ENCODE results near the gene RHOBTB1.
"Not testable (repeated sequence)": the region's sequence is repeated elsewhere in the genome, so short reads cannot be mapped to it uniquely, and the experiment has no call there.

The RHOBTB1 gene

DNA sequence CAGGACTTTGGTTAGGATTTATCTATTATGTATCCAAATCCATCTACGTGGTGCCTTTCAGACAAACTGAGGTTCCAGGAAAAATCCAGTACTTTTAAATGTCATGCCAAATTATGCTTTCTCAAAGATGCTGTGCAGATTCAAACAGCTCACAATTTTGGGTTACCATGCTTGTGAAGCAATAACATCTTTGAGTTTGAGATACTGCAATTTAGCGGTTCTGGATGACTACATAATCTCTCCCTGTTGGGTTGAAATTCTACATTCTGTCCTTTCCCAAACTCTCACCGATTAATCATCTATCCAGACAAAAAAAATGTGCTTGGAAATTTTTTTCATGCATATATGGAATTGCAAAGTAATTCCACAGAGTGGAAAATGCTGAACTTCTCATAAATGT lies 3.5 kb downstream of the RHOBTB1 start:
- DNase-seq, result no peak

DNA sequence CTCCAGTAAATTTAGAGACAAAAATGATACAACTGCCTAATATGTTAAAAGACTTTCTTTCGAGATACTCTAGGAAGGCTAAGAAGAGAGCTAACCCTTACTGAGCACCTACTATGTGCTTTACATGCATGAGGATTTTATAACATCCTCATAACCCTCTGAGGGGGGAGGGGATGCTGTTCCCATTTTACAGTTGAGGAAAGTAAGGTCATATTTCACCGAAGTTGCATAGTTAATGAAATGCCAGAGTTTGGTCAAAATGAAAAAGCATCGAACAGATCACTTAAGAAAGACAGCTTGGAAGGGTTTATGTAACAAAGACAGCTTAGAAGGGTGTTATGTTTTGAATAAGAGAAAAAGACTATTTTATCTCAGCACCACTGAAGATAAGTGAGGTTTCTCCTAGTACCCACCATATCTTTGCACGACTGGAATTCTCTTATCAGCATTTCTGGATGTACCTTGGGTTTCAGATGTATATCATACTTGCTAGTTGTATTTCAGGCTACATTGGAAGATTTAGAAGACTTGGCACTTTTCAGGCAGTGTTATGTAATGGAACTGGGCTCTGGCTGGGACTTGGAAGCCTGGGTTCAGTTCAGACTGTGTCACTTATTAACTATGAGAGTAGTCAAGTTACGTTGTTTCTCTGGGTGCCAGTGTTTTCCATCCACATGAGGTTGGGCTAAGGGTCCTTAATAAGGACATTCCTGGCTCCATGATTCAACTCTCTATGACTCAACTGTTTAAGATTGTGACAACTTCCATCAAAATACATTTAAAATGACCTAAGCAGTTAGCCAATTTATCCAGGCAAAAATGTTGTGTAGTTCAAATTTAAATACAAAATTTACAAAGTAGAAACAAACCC lies 6.0 kb downstream of the RHOBTB1 start:
- no peak for DNase-seq

DNA sequence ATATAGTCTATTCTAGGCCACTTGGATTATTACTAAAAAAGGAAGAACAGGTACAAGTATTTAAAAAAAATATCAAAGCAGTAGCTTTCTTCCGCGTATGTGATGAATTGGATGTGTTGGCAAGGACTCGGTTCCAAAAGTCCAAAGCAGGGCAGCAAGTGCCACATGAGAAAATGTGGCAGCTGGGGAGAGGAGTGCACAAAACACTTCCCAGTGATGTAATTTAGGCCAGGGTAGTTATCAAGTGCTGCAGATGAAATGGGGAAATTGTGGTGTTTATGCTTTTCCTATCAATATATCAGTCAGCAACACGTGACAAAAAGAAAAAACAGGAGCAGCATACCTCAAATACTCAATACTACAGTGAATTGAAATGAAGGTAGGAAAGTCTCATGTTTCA lies 7.0 kb downstream of the RHOBTB1 start:
- no peak for DNase-seq

DNA sequence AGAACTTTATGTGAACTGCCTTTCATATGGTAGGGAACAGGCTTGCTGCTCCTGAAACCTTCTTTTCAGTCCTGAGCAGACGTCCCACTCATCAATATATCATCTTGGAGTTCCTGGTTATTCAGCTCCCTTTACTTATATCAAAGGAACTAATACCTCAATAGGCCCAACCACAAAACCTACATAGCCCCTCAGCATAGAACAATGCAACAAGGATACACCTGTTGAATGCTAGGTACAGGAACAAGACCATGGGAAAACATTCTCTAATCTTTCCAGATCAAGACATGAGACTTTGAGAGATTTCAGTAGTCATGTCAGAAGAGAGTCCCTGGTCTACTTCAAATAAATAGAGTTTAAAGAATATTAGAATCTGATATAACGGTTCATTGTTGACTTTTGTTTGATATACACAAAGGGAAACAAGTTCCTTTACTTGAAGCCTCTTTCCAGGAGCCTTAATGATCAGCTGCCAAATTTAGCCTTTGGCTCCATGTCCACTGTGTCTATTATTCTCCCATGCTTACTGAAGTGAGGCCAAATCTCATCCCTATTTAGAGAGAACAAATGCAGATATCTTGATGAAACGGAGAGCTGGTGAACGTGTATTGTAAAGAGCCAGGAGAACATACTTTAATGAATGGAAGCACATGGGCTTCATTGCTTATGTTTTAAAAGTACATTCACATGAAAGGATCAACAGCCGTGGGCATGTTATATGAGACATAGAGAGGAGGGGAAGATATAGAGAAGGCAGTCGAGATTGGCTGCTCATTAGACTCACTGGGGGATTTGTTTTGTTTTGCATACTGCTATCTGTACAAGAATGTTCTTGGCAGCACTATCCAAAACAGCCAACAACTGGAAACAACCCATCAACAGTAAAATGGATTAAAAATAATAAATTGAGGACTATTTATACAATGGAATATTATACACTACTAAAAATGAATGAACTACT lies 9.5 kb downstream of the RHOBTB1 start:
- DNase-seq, result no peak

DNA sequence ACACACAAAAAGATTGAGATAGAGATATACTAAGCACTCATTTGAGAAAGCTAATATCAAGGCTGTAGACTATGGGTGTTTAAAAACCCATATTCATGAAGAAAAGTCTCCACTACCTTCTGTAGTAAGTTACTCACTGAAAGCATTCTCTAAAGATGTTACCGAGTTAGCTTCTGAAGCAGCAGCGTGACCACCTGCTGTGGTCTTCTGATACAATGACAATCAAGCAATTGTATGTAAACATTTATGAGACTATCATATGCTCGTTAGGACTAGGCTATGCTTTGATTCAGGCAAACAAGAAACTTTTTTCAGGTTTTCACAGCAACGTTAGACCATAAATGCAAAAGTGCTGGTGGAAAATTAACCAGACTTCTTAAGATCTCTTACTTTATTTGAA lies 11.2 kb downstream of the RHOBTB1 start:
- DNase-seq, result no peak

DNA sequence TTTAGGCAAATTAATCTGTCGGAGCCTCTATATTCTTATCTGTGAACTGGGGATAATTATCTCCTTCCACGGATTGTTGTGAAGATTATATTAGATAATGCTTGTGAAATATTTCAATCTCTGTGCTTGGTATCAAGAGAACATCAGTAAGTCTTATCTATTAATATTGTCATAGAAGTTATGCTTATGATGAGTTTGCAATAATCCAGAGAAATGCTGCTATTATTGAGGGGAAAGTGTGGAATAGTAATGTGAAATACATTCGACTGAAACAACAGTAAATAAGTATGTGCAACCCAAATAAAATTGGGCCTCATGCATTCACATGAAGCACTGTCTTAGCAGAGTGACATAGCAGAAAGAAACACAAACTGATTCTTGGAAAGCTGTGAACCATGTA lies 13.7 kb downstream of the RHOBTB1 start:
- no peak for DNase-seq

DNA sequence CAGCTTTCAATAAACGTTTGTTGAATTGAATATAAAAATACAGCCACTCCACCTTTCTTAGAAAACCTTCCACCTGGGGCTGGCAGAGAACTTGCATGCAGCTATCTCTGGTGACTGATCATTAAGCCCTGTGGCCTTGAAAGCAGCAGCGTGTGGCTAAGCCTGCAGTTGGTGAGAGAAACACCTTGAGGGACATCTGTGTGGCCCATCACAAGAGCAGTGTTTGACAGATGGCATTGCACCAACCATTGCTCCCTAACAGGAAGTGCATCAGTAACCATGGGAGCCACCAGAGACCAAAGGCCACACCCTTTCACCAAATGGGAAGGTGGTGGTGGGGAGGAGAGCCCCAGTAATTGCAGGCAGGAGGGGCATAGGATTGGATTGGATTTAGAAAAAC lies 22.4 kb downstream of the RHOBTB1 start:
- DNase-seq, result no peak

DNA sequence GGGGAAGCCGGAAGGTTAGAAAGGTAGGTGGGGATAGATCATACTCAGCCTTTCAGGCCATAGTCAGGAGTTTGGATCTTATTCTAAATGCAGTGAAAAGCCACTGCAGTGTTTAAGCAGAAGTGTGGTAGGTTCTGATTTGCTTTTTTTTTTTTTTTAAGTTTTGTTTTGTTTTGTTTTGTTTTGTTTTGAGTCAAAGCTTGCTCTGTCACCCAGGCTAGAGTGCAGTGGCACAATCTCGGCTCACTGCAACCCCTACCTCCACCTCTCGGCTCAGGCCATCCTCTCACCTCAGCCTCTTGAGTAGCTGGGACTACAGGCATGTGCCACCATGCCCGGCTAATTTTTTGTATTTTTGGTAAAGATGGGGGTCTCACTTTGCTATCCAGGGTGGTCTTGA lies 23.5 kb downstream of the RHOBTB1 start:
- no peak for DNase-seq

DNA sequence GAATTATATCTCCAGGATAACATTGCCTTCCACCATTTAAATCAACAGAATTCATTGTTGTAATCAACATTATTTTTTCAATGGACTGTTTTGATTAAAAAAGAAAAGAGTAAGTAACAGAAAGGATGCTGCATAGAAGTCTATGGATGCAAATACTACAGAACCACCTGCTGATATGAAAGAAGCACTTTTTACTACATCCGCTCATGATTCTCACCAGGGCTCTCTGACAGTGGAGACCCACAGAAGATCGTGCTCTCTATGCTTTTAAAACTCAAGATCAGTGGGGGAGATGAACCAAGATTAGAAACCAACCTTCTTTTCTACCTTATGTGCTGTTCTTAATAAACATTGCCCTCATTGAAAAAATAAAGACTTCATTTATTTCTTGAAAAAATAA lies 24.4 kb downstream of the RHOBTB1 start:
- DNase-seq, result no peak

DNA sequence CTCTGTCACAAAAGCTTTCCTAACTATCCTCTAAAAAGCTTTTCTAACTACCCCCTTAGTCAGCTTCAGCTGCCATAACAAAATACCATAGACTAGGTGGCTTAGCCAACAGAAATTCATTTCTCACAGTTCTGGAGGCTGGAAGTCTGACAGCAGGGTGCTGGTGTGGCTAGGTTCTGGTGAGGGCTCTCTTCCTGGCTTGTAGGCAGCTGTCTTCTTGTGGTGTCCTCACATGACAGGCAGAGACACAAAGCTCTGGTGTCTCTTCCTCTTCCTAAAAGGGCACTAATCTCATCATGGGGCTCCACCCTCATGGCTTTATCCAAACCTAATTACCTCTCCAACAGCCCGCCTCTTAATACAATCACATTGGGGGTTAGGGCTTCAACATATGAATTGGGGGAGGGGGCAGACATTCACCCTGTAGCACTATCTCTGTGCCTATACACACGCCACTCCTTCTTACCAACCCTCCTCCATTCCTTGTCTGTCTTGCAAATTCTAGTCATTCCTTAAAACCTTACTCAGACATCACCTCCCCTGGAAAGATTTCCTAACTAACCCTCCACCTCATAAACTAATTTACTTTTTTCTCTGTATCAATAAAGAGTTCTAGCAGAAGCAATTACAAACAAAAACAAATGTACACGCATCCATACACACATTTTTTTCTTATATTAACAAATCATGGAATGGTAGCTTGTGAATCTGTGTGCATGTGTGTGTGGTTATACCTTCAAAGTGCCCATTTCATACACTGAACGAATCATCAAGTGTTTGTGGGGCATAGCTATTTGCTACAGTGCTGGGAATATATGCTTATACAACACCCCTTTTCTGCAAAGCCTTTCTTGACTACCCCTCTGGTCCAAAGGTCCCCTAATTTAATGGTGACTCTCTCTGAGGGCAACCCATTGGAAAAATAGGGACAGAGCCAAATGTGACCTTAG lies 26.4 kb downstream of the RHOBTB1 start:
- no peak for DNase-seq

DNA sequence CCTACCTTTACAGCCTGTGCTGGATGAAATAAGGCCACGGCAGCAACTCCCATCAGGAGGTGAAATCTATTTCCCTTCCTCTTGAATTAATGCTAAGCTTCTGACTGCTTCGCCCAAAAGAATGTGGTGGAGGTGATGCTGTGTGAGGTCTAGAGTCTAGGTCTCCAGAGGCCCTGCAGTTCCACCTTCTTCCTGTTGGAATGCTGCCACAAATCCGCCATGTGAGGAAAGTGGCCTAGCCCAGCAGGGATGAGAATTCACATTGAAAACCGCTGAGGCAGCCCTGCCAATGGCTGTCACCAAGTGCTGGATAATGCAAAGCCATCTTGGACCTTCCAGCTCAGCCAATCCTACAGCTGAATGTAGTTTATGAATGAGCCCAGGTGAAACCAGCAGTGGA lies 28.0 kb downstream of the RHOBTB1 start:
- no peak for DNase-seq

DNA sequence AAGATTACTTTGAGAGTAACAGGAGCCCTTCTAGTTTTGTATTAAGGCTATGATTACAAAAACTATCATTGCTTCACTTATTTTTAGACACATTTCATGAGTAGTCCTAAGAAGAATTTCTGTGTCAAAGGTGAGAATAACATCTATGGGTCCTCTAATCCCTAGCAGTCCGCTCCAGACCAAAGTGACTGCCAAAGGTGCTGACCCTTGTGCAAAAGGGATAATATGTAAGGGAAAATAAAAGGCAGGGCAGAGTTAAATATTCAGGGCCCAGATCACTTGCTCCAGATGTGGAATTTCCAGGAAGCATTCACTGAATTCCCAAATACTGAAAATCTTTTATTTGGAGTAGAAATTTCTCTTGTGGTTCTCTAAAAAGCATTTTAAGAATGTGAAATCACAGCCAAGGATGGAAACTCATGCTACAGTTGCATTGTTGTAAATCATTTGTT lies 29.3 kb downstream of the RHOBTB1 start:
- peak in 1 of 2 experiments; percentile 2 for DNase-seq

DNA sequence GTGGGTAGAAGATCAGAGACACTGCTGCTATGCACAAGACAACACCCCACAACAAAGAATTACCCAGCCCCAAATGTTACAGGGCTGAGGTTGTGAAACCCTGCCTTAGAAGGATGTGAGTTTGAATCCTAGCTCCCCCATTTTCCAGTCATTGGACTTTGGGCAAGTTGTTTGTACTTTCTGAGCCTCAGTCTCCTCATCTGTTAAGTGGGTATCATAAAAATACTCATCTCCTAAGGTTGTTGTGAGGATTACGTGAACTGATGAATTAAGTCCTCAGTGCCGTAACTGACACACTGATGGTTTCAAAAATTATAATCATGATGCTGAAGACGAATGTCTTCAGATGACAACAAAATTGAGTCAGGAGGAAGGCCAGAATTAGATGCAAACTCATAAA lies 30.3 kb downstream of the RHOBTB1 start:
- no peak for DNase-seq

DNA sequence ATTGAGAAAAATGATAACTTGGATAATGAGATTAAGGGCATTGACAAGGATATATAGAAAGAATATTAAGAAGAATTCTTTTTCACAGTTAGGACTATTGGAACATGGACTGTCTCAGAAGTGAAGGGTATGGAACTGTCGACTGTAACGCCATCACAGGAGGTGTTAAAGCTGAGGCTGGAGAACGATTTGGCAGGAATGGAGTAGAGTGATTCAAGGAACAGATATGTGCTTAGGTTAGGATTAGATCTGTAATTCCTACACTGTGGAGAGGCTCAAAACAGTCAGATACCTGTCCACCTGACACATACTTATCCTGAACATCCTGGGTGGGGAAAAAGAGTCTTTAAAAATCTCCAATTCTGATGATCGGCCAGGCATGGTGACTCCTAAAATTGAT lies 30.9 kb downstream of the RHOBTB1 start:
- no peak for DNase-seq

DNA sequence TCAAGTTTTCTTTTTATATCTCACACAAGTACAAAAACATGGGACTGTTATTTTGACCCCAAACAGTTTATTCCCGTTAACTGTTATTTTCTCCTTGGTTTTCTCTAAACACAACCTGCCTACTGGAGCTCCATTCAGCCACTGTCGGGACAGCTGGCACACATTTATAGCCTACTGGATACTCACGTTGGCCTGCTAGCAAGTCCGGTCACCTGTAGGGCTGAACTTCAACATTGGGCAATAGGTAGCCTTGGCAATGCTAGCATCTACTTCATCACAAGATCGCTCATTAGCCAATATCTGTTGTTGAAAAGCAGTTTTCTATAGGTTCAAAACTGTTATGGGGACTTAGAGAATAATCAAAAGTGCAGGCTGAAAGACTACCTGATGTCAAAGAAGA lies 32.3 kb downstream of the RHOBTB1 start:
- DNase-seq, result no peak

DNA sequence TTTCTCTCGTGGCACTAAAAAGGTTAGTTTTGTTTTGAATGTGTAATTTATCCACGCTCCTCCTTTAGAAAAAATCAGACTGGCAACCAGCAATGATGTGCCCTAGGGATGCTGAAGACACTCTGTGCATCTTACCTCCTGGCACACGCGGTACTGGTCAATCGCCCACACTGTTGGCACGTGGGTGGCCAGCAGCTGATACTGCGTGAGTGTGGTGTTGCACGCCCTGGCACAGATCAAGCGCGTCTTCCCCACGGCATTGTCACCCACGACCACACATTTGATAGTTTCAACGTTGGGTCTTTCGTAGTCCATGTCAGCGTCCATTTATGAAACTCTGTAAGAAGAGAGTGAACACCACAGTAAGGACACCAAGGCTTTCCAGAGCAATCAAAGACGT lies 32.8 kb downstream of the RHOBTB1 start:
- no peak for DNase-seq

DNA sequence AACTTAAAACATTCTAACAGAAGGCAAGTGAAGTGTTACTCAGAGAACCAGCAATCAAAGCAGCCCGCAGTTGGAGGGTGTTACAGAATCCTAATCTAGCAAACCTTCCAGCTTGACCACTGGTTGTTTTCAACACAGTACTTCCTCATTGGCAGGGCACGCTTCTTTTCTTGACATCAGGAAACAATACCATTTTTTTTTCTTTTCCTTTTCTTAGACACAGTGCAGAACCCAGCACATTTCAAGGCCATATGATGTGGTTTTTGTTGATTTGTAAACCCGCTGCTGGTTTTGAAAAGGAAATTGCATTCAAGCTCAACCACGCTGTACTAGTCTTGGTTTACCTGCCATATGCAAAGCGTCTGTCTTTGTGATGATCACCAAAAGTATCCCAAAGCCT lies 33.4 kb downstream of the RHOBTB1 start:
- DNase-seq, result no peak

DNA sequence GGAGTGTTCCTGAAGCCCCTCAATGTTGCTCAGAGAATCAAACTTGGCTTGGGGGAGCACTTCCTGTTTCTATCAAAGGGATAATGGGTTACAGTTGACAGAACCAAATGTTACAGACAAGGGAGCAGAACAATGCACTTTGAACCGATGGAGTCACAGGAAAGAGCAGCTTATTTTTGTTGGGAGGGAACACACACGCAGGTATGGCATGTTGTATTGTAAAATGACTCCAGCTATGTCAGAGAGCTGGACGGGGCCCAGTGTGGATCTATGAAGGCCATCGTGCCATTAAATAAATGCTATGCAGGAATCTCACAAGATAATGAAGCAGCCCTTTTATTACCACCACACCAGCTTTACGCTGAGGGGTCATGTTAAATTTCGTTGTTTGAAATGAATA lies 35.1 kb downstream of the RHOBTB1 start:
- DNase-seq, result no peak

DNA sequence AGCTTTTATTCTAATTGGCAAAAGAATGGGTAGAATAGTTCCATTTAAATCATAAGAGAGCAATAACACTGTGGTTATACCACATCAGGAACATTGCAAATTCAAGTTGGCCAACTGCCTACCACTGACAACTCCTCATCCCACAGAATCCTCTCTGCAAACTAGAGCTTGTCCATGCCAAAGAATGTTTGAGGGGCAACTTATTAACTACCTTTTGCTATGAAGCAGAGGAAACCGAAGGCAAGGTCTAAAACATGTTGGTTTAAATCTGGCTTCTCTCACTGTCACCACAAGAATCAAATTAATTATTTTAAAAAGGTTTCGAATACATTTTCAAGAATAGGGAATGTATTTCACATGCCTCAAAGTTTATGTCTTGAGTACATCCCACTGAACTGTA lies 36.0 kb downstream of the RHOBTB1 start:
- DNase-seq, result no peak

DNA sequence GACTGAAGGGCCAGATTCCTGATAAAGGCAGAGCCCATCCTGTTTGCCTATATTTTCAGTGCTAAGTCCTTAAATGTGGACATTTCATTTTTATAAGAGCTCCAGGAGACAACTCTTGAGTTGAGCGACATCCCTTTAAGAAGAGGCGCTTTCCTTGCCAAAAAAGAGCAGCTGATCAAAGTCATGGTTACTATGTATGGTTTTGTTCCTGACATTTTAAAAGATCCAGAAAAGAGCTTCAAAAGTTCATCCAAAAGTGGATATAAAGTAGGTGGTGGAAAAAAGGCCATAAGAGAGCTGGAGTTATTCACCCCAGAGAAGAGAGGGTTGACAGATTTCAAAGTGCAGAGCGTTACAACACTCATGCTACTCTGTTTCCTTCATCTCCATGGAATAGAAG lies 36.7 kb downstream of the RHOBTB1 start:
- no peak for DNase-seq

DNA sequence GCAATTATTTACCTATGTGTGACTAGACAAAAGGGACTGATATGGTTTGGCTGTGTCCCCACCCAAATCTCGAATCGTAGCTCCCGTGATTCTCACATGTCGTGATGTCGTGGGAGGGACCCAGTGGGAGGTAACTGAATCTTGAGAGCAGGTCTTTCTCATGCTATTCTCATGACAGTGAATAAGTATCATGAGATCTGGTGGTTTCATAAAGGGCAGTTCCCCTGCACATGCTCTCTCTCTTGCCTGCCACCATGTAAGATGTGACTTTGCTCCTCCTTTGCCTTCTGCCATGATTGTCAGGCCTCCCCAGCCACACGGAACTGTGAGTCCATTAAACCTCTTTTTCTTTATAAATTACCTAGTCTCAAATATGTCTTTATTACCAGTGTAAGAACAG lies 37.2 kb downstream of the RHOBTB1 start:
- not testable (repeated sequence) for DNase-seq

DNA sequence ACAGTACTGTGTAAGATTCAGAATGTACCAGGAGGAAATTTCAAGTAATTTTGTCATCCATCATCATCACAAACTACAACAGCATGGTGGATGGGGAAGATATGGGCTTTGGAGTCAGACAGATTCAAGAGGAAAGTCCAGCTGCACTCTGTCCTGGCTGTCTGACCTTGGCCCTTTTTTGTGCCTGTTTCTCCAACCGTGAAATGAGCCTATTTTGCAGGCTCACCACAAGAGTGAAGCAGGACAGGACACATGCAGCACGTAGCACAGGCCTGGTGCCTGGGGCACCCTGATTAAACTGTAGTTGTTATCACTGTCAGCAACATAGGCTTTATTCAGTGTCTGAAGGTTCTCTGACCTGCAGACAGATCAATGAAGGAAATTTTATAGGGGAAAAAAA lies 37.6 kb downstream of the RHOBTB1 start:
- DNase-seq, result no peak

DNA sequence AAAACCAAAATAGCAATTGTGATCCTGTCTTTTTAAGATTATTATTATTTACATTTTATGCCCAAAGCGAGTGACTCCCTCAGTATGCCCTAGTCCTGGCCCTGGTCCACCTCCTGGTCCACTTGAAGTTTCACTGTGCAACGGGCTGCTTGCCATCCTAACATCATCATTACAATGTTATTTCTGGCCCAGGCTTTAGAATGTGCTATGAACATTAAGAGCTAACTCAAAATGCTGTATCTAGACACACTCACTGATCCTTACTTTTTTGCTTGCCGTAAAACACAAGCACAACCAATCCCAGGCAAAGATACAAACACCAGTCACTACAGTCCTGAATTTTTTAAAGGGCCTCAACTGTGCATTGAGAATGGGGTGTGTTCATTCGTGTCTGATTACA lies 38.4 kb downstream of the RHOBTB1 start:
- DNase-seq, result no peak
